Nephron progenitor cell (in vitro differentiated cells): ENCODE data around the gene LMNA.

Source experiments
- DNase-seq: peaks from one replicate; pipeline ENCODE4 v3.0.0; 2021
- H3K27ac Mint-ChIP-seq: 2 replicates; pipeline ENCODE4 v1.8.0; 2021; ENCODE audit warnings: mild to moderate bottlenecking, moderate library complexity, mixed read lengths
- H3K27me3 Mint-ChIP-seq: 2 replicates; pipeline ENCODE4 v1.8.0; 2021; ENCODE audit warnings: mild to moderate bottlenecking, low read depth, mixed read lengths; ENCODE audit not compliant: poor library complexity
- H3K36me3 Mint-ChIP-seq: 2 replicates; pipeline ENCODE4 v1.8.0; 2021; ENCODE audit warnings: low read depth, mixed read lengths
- H3K4me1 Mint-ChIP-seq: 2 replicates; pipeline ENCODE4 v1.8.0; 2021; ENCODE audit warnings: mixed read lengths
- H3K4me3 Mint-ChIP-seq: 2 replicates; pipeline ENCODE4 v1.8.0; 2021; ENCODE audit warnings: mild to moderate bottlenecking, moderate library complexity, mixed read lengths
- H3K9me3 Mint-ChIP-seq: 2 replicates; pipeline ENCODE4 v1.8.0; 2021; ENCODE audit warnings: mild to moderate bottlenecking, moderate library complexity, mixed read lengths
- CTCF ChIP-seq: fragments of 200-600 bp; sonication (generic); IDR thresholded peaks from 2 replicates; pipeline ENCODE4 v1.5.0; 2021; ENCODE audit warnings: antibody characterized with exemption

Gene LMNA

GRCh38 chr1:156091610-156092009 is 22.9 kb upstream of the LMNA start:
- H3K4me3 Mint-ChIP-seq, result no peak overlapping the region

DNA sequence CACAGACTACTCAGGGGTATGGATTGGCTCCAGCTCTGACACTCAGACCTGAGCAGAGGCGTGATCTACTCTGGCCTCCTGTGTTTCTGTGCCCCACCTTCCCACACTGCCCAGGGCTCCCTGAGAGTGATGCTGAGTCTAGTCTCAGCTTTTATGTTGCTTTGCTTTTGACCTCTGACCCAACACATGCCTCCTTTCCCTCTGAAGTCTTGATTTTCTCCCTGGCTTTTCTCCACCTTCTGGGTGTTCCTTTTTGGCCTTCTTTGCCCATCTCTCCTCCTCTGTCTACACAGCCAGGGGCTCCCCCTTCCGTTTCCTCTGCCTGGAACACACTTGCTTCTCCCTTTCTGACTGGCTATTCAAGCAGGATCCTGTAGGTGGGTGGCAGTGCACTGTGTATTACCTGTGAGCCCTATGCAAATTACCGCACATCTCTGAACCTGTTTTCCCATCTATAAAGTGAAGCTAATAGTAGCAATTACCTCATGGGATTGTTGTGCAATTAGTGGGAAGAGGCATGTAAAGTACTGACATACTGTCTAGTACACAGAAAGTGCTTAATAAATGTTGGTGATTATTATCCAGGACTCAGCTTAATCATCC is 18.5 kb upstream of the LMNA start:
- Mint-ChIP-seq H3K27me3 (peaks cover 3% of the 10 kb centered on the region), H3K4me3 (no peak overlapping the region), H3K4me1 (peaks cover 40% of the 10 kb centered on the region), H3K9me3 (no peaks in the 10 kb centered on the region), H3K36me3 (peaks cover 56% of the 10 kb centered on the region), H3K27ac (peak overlapping the region; percentile 62)
- no peak for TF ChIP-seq CTCF
- DNase-seq, result no peak

More at GRCh38 chr1:156091610-156092009, 22.9 kb upstream of the LMNA start:
- Mint-ChIP-seq H3K27me3 (peaks cover 8% of the 10 kb centered on the region), H3K36me3 (peaks cover 46% of the 10 kb centered on the region), H3K4me1 (peaks cover 43% of the 10 kb centered on the region), H3K27ac (no peak overlapping the region), H3K9me3 (no peaks in the 10 kb centered on the region)
- TF ChIP-seq CTCF, result no peak
- DNase-seq, result no peak

GRCh38 chr1:156096640-156097391 is 17.7 kb upstream of the LMNA start:
- peak overlapping the region; percentile 60 for H3K27ac Mint-ChIP-seq
- peak; percentile 92 for TF ChIP-seq CTCF

GRCh38 chr1:156097499-156098178 is 16.9 kb upstream of the LMNA start:
- Mint-ChIP-seq H3K4me1 (peaks cover 50% of the 10 kb centered on the region), H3K36me3 (peaks cover 46% of the 10 kb centered on the region), H3K27me3 (peaks cover 3% of the 10 kb centered on the region), H3K4me3 (no peak overlapping the region), H3K9me3 (no peaks in the 10 kb centered on the region), H3K27ac (no peak overlapping the region)
- DNase-seq, result no peak
- no peak for TF ChIP-seq CTCF

More at GRCh38 chr1:156096640-156097391, 17.7 kb upstream of the LMNA start:
- Mint-ChIP-seq H3K9me3 (no peaks in the 10 kb centered on the region), H3K4me1 (peaks cover 45% of the 10 kb centered on the region), H3K4me3 (no peak overlapping the region), H3K36me3 (peaks cover 50% of the 10 kb centered on the region), H3K27me3 (peaks cover 3% of the 10 kb centered on the region)
- peak; percentile 85 for DNase-seq

DNA sequence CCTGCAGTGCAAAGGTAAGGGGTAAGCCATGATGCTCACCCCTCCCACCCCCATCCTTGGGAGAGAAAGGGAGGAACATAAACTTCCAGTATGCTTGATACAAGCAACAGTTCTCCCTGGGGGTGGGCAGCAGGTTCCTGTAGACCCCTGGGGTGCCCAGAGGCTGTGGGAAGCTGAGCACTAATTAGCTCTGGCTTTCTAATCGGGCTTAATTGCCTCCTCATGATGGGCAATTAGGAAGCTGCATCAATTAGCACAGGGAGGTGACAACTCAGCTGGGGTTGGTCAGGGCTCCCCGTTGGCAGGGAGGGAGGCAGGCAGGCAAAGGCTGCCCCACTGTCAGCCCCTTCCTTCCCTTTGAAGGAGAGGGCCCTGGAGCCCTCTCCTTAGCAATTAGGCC is 15.7 kb upstream of the LMNA start:
- DNase-seq, result no peak
- H3K36me3 Mint-ChIP-seq, result peaks cover 41% of the 10 kb centered on the region
- peaks cover 62% of the 10 kb centered on the region for H3K4me1 Mint-ChIP-seq
- no peak for TF ChIP-seq CTCF
- no peak overlapping the region for H3K27ac Mint-ChIP-seq
- H3K4me3 Mint-ChIP-seq, result no peak overlapping the region
- H3K27me3 Mint-ChIP-seq, result peaks cover 3% of the 10 kb centered on the region
- H3K9me3 Mint-ChIP-seq, result no peaks in the 10 kb centered on the region
